AG04449 (cell line): ENCODE data around the gene LAMB4.

Source experiments
- CTCF ChIA-PET: fragments of 350-600 bp; formaldehyde crosslinking; extraction: SDS; loops from one replicate; lab custom pipeline; 2021; ENCODE audit warnings: antibody characterized with exemption; lab: Yijun Ruan, JAX
- POLR2A ChIA-PET: fragments of 400-600, 350-600 bp; formaldehyde crosslinking; extraction: SDS; loops from one replicate; lab custom pipeline; 2020; ENCODE audit warnings: antibody characterized with exemption, inconsistent platforms; lab: Yijun Ruan, JAX
- DNase-seq: peaks from one replicate; pipeline ENCODE4 v3.0.0-alpha.2; 2010; ENCODE audit warnings: low read depth, low spot score
- H3K4me3 ChIP-seq: 2 replicates; pipeline ENCODE4 v1.5.1; 2011; ENCODE audit warnings: low read depth, mild to moderate bottlenecking, control low read depth, low read length
- TF ChIP-seq, protein P1 (sequence below): IDR thresholded peaks from one replicate; pipeline ENCODE4 v1.5.1; 2011; ENCODE audit warnings: mild to moderate bottlenecking, moderate library complexity, low read length, control low read depth, inconsistent platforms; ENCODE audit not compliant: insufficient read depth; ENCODE audit errors: missing control alignments

Gene LAMB4

DNA sequence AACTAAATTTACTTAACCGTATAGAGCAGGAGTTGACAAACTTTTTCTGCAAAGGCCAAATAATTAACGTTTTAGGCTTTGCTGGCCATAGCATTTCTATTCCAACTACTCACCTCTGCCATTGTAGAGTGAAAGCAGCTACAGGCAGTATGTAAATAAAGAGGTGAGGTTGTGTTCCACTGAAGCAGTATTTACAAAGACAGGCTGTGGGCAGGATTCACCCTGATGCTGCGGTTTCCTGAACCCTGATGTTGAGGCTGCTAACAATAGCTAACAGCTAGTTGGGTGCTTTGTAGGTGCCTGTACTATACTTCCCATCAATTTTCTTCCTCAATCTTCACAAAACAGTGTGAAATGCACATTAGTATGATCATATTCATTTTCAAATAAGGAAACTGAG lies 80.2 kb downstream of the LAMB4 start:
- TF ChIP-seq, protein P1, sequence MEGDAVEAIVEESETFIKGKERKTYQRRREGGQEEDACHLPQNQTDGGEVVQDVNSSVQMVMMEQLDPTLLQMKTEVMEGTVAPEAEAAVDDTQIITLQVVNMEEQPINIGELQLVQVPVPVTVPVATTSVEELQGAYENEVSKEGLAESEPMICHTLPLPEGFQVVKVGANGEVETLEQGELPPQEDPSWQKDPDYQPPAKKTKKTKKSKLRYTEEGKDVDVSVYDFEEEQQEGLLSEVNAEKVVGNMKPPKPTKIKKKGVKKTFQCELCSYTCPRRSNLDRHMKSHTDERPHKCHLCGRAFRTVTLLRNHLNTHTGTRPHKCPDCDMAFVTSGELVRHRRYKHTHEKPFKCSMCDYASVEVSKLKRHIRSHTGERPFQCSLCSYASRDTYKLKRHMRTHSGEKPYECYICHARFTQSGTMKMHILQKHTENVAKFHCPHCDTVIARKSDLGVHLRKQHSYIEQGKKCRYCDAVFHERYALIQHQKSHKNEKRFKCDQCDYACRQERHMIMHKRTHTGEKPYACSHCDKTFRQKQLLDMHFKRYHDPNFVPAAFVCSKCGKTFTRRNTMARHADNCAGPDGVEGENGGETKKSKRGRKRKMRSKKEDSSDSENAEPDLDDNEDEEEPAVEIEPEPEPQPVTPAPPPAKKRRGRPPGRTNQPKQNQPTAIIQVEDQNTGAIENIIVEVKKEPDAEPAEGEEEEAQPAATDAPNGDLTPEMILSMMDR = no peak
- DNase-seq = no peak
- no peak overlapping the region for H3K4me3 ChIP-seq
- ChIA-PET POLR2A (no interaction called here), CTCF (no interaction called here)

DNA sequence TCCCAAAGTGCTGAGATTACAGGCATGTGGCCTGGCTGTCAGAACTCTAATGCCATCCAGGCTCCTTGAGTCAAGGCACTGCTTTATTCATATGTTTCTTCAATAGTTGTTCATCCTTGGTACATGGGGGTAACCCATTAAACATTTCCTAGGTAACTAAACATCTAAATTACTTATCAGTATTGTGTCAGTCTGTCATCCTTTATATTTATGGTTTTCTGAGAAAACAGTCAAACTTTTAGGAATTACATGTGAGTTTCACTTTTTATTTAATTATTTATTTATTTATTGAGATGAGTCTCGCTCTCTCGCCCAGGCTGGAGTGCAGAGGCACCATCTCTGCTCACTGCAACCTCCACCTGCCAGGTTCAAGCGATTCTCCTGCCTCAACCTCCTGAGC lies 81.7 kb downstream of the LAMB4 start:
- TF ChIP-seq, protein P1 = no peak
- no peak for DNase-seq
- CTCF ChIA-PET = no interaction called here
- no peak overlapping the region for H3K4me3 ChIP-seq
- POLR2A ChIA-PET = no interaction called here

DNA sequence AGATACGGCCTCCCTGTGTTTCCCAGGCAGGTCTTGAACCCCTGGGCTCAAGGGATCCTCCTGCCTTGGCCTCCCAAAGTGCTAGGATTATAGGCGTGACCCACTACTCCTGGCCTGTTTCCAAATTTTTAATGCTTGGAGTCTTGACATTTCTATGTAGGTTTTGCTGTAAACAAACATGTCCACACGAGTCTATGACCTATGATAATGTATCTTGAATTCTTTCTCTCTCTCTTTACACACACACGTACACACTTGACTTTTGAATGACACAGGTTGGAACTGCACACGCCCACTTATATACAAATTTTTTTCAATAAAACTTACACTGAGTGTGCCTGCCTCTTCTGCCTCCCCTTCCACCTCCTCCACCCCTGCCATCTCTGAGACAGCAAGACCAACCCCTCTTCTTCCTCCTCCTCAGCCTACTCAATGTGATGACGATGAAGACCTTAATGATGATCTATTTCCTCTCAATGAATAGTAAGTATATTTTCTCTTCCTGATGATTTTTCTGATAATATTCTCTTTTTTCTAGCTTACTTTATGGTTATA lies 83.1 kb downstream of the LAMB4 start:
- TF ChIP-seq, protein P1 = no peak
- no peak for DNase-seq
- ChIA-PET CTCF (interaction anchor here (0.6 kb wide), 1 partner anchor 11 kb away, joined by 3 read pairs; no protein-coding TSS in a partner anchor), POLR2A (no interaction called here)
- H3K4me3 ChIP-seq = no peak overlapping the region

DNA sequence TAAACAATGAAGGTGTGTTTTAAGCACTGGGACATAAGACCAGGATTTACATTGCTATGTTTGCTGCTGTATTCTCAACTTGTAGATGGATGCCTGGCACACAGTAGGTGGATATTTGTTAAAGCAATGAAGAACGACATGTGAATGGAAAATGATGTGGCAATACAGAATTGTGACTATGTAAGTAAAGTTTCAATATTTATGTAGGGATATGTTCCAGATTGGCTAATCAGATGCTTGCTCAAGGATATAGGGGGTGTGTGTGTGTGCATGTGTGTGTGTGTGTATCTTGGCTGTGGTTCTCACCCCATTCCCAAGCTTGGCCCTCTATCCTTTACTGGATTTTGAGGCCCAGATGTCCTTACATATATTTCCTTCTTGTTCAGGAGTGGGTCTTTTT lies 84.5 kb downstream of the LAMB4 start:
- H3K4me3 ChIP-seq = no peak overlapping the region
- TF ChIP-seq, protein P1 = no peak
- DNase-seq = no peak
- ChIA-PET CTCF (interaction anchor here (1.5 kb wide), 1 partner anchor 52 kb away, joined by 3 read pairs; no protein-coding TSS in a partner anchor), POLR2A (no interaction called here)

DNA sequence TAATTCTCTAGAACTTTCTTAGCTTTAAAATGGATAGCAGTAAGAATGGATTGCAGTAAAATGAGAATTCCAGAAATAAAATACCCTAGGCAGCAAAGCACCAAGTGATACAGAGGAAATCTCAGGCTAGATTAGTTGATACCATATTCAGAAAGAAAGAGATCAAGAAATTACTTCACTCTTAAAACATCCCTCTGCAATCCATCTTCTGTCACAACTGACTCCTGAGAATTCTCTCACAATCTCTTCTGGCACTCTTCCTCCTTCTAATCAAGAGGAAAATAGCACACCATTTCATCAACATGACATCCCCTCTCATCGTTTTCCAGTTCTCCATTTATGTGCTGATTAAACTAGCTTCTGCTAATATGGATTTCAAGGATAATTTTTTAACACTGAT lies 85.0 kb downstream of the LAMB4 start:
- CTCF ChIA-PET = interaction anchor here (1.5 kb wide), 1 partner anchor 52 kb away, joined by 3 read pairs; no protein-coding TSS in a partner anchor
- POLR2A ChIA-PET = no interaction called here
- no peak for DNase-seq
- TF ChIP-seq, protein P1 = no peak
- no peak overlapping the region for H3K4me3 ChIP-seq

DNA sequence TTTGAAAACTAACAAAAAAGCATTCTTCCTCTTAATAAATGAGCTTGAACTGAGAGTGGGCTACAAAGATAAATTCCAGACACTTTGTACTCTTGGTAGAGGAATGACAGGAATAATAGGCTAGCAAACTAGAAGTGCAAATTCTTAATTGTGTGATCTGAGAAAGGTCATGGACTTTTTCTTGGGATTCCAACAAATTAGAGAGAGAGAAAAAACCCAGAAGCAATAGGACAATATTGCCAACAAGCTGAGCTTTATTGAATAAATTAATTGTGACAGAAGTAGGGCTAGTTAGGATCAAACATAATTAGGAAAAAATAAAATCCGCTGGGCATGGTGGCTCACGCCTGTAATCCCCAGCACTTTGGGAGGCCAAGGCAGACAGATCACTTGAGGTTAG lies 85.8 kb downstream of the LAMB4 start:
- CTCF ChIA-PET = interaction anchor here (1.5 kb wide), 1 partner anchor 53 kb away, joined by 3 read pairs; no protein-coding TSS in a partner anchor
- TF ChIP-seq, protein P1 = no peak
- POLR2A ChIA-PET = no interaction called here
- DNase-seq = no peak
- H3K4me3 ChIP-seq = no peak overlapping the region
